ENCODE measurements around the gene CCDC47. TPM values are rescaled to one million over a fixed set of nuclear protein-coding genes. Genes with fewer than 3 reads are reported as not detected.

CCDC47 gene
- total RNA-seq, 1 experiment from 2014 or later = 117 TPM

DNA sequence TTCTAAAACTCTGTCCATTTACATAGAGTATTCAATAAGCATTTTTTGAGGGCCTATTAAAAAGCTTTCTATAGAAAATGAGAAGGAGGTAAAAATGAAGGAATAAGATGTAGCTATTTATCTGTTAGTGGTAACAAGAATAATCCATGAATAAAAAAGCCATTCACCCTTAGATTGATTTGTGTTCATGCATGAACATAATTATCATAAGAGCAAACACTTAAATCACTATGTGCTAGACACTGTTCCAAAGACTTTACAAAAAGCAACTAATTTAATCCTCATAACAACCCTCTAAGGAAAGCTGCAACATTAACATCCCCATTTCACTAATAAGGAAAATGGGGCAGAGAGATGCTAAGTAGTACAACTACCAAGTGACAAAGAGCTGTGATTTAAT lies 6.6 kb downstream of the CCDC47 start:
- TF ChIP-seq, protein P1, sequence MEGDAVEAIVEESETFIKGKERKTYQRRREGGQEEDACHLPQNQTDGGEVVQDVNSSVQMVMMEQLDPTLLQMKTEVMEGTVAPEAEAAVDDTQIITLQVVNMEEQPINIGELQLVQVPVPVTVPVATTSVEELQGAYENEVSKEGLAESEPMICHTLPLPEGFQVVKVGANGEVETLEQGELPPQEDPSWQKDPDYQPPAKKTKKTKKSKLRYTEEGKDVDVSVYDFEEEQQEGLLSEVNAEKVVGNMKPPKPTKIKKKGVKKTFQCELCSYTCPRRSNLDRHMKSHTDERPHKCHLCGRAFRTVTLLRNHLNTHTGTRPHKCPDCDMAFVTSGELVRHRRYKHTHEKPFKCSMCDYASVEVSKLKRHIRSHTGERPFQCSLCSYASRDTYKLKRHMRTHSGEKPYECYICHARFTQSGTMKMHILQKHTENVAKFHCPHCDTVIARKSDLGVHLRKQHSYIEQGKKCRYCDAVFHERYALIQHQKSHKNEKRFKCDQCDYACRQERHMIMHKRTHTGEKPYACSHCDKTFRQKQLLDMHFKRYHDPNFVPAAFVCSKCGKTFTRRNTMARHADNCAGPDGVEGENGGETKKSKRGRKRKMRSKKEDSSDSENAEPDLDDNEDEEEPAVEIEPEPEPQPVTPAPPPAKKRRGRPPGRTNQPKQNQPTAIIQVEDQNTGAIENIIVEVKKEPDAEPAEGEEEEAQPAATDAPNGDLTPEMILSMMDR (IDR thresholded peaks at IDR 0.05 in 2 of 3, conservative IDR thresholded peaks at IDR 0.05 in 1 of 3; ENCODE audit: borderline replicate concordance in 1 of 3, insufficient read depth in 1 of 3, low read depth in 2 of 3, low read length in 2 of 3) = no peak
- TF ChIP-seq JUND (IDR thresholded peaks at IDR 0.05) (no peak), CEBPB (IDR thresholded peaks at IDR 0.05; ENCODE audit: low read depth) (no peak), EZH2 (IDR thresholded peaks at IDR 0.05) (no peak), YY1 (IDR thresholded peaks at IDR 0.05; ENCODE audit: extremely low read depth, insufficient replicate concordance, low read depth, low read length) (no peak), SIN3A (IDR thresholded peaks at IDR 0.05; ENCODE audit: low read depth) (no peak), POLR2AphosphoS5 (IDR thresholded peaks at IDR 0.05; ENCODE audit: low read depth, low read length) (no peak), FOSL1 (IDR thresholded peaks at IDR 0.05; ENCODE audit: low read depth) (no peak), ELF1 (IDR thresholded peaks at IDR 0.05; ENCODE audit: borderline replicate concordance, low read depth) (no peak), ZFX (IDR thresholded peaks at IDR 0.05) (no peak), REST (IDR thresholded peaks at IDR 0.05; ENCODE audit: low read depth) (no peak), EZH2phosphoT487 (IDR thresholded peaks at IDR 0.05; ENCODE audit: borderline replicate concordance) (no peak), SP1 (IDR thresholded peaks at IDR 0.05; ENCODE audit: low read depth) (no peak), TCF7L2 (IDR thresholded peaks at IDR 0.05; ENCODE audit: borderline replicate concordance, extremely low read depth, insufficient read depth, insufficient read length) (no peak)
- TF ChIP-seq, protein P2, sequence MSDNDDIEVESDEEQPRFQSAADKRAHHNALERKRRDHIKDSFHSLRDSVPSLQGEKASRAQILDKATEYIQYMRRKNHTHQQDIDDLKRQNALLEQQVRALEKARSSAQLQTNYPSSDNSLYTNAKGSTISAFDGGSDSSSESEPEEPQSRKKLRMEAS (IDR thresholded peaks at IDR 0.05) = no peak
- TF ChIP-seq, protein P3, sequence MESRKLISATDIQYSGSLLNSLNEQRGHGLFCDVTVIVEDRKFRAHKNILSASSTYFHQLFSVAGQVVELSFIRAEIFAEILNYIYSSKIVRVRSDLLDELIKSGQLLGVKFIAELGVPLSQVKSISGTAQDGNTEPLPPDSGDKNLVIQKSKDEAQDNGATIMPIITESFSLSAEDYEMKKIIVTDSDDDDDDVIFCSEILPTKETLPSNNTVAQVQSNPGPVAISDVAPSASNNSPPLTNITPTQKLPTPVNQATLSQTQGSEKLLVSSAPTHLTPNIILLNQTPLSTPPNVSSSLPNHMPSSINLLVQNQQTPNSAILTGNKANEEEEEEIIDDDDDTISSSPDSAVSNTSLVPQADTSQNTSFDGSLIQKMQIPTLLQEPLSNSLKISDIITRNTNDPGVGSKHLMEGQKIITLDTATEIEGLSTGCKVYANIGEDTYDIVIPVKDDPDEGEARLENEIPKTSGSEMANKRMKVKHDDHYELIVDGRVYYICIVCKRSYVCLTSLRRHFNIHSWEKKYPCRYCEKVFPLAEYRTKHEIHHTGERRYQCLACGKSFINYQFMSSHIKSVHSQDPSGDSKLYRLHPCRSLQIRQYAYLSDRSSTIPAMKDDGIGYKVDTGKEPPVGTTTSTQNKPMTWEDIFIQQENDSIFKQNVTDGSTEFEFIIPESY (IDR thresholded peaks at IDR 0.05; ENCODE audit: extremely low read depth, insufficient replicate concordance, low read length) = no peak
- intact Hi-C loops (cut with micrococcal nuclease) = no loop called here
- Histone ChIP-seq H3K9me3 (ENCODE audit: control insufficient read depth in 1 of 2, insufficient read depth in 1 of 2, low read depth in 1 of 2, low read length in 2 of 2) (no peaks in the 10 kb centered on the region), H3K36me3 (ENCODE audit: control insufficient read depth in 1 of 2, insufficient read depth in 2 of 2, low read length in 2 of 2) (peaks cover 38 to 53% of the 10 kb centered on the region in 2 experiments), H3K79me2 (ENCODE audit: insufficient read depth, low read length) (peaks cover 98% of the 10 kb centered on the region), H3K27ac (ENCODE audit: low read depth, low read length) (no peak overlapping the region), H3K9ac (ENCODE audit: low read length) (no peak overlapping the region), H3K4me2 (ENCODE audit: low read length) (no peak overlapping the region), H3K9me2 (ENCODE audit: insufficient read depth) (no peaks in the 10 kb centered on the region), H3K4me1 (ENCODE audit: control insufficient read depth in 1 of 2, insufficient read depth in 2 of 2, low read length in 2 of 2) (peaks cover 4 to 9% of the 10 kb centered on the region in 2 experiments; a peak in 3 of 4 replicates), H2AFZ (ENCODE audit: low read depth, low read length, poor library complexity, severe bottlenecking) (no peak overlapping the region), H3K4me3 (replicated peaks in 1 of 2; ENCODE audit: low read depth in 1 of 2, low read length in 2 of 2) (no peak overlapping the region), H3K27me3 (ENCODE audit: insufficient read depth, low read length) (no peaks in the 10 kb centered on the region), H4K20me1 (ENCODE audit: insufficient read depth) (peaks cover 24% of the 10 kb centered on the region; the same call in 1 of the 2 replicates)
- no peak for ATAC-seq
- CTCF ChIA-PET = interaction anchor here (1.2 kb wide), 1 partner anchor 24 kb away, joined by 5 read pairs; no protein-coding TSS in a partner anchor
- no peak for DNase-seq (ENCODE audit: low read depth, low spot score)
- BruUV-seq (replicated peaks) = no TSS peak
- POLR2A ChIA-PET = no interaction called here
- RAD21 ChIA-PET (ENCODE audit: low non-redundant PET in 1 of 2, low total read pairs in 2 of 2, uncharacterized antibody in 2 of 2, unreplicated experiment in 2 of 2) = no interaction called here
